GM21786 (cell line): ENCODE data around the gene KRT72.

Source experiments
- ATAC-seq: cut with Tn5 transposase; IDR thresholded peaks from one replicate; pipeline ENCODE4 v1.9.1; 2021; ENCODE audit not compliant: unreplicated experiment

The KRT72 gene

GRCh38 chr12:52543985-52544883 is 57.0 kb downstream of the KRT72 start:
- ATAC-seq: no peak

DNA sequence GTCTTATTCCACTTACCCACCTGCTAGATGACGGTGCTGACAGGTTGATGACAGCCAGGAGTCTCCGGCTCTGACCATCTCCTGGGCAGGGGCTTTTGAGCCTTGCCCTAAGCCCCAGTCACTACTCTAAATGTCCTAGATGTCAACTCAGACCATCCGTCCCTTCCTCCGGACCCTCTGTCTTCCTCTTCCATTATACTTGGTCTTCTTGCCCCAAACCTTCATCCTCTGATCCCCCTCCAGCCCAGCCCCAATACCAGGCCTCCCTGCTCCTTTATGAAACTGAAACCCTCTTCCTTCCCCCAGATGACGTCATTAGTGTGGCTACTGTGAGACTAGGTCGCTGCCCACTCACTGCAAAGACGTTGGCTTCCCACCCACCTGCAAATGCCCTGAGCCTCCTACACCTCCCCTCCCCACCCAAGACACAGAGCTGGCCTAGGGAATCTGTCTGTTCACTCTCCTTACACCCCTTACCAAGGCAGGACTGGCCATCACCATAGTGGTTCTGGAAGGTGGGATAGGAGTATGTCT is 58.4 kb downstream of the KRT72 start:
- ATAC-seq: no peak

GRCh38 chr12:52542157-52542556 is 59.1 kb downstream of the KRT72 start:
- ATAC-seq: no peak

GRCh38 chr12:52541709-52542108 is 59.6 kb downstream of the KRT72 start:
- no peak for ATAC-seq

DNA sequence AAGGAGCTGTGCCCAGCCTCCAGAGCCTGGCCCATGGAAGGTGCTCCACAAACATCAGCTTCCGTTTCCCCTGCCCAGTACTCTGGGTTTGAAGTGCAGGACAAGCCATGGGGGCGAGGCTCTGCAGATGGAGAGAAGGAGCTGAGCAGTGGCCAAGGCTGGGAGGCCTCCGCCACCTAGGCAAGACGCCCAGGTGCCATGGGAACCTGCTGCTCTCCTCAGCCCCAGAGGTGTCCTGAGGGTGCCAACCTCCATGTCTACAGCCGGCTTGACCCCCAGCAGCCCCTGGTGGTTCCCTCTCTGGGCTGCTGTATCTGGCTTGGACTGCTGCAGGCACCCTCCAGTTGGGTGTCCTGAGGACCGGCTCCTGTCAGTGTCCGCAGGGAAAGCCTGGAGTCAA is 60.7 kb downstream of the KRT72 start:
- no peak for ATAC-seq

GRCh38 chr12:52539821-52540173 is 61.5 kb downstream of the KRT72 start:
- ATAC-seq: no peak

DNA sequence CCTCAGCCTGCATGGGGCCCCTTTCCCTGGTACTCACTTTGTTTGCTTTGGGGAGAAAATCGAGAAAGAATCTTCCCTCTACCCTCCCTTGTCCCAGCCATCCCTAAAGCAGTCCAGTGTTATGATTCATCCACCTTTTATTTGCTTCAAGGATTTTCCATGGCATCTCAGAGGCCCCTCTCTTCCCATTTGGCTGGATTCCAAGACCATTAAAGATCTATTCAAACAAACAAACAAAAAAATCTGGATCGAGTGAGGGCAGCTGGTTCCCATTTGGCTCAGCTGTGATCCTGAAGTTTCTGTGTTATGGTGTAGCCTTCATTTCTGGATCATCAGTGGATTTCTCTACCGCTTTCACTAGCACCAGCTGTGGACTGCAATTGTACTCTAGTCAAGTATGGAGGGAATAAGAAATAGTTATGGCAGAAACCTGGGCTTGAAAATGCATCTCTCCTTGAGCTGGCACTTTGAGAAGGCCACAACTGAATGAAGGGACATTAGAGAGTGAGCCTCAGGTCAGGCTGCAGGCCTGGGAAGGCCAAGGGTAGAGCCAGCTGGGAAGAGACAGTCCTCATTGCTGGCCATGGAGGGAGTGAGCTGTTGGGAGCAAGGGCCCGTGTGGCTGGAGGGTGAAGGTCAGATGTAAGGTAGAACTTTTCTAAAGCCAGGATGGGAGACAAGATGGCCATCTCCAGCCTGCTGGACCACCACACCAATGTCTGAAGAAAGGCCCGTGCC is 62.0 kb downstream of the KRT72 start:
- ATAC-seq: no peak

DNA sequence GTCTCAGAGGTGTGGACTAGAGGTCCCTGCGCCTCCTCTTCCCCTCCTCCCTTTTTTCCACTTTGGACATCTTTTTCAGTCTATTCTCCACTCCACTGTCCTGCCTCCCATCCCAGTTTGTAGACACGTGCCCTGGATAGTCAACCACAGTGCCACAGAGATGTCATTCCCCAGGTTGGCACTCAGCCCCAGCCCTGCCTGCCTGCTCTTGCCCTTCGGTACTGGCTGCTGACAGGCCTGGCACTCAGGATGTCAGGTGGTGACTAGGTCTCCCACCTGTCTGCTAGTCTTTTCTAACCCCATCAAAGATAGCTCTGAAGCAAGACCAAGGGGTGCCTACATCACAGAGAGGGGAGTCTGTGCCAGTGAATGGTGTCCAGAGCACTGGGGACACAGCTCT is 64.2 kb downstream of the KRT72 start:
- no peak for ATAC-seq
